HG02642 (cell line): ENCODE measurements around the gene NXN.
"Not testable (repeated sequence)": the region's sequence is repeated elsewhere in the genome, so short reads cannot be mapped to it uniquely, and the experiment has no call there.

Experiments used
- ATAC-seq: cut with Tn5 transposase; IDR thresholded peaks from one replicate; pipeline ENCODE4 v1.9.1; 2021; ENCODE audit warnings: mild to moderate bottlenecking; ENCODE audit not compliant: unreplicated experiment, poor library complexity

Gene NXN

GRCh38 chr17:848402-848801, 131.2 kb downstream of the NXN start:
- no peak for ATAC-seq

GRCh38 chr17:846901-847843, 132.4 kb downstream of the NXN start:
- ATAC-seq = no peak

DNA sequence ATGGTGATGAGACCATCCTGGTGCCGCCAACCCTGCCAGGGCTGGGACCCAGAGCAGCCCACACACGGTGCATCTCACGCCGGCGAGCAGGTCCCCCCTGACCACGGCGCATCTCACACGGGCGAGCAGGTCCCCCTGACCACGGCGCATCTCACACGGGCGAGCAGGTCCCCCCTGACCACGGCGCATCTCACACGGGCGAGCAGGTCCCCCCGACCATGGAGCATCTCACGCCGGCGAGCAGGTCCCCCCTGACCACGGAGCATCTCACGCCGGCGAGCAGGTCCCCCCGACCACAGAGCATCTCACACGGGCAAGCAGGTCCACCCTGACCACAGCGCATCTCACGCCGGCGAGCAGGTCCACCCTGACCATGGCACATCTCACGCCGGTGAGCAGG, 138.3 kb downstream of the NXN start:
- no peak for ATAC-seq

DNA sequence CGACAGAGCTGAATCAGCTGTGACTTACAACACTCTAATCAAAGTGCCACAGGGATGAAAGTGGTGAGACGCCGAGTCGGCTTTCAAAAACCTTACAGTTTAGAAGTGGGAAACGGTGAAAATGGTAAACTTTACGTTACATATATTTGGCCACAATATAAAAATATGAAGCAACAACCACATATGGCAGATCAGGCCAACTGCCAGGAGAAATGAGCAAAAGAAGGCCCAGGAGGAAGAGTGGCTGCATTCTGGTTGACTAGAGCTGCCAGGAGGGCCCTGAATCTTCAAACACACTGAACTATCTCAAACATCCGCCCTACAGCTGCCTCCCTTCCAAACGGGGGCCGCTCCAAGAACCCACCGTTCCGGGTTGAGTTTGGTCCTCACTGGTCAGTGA, 141.1 kb downstream of the NXN start:
- ATAC-seq = no peak

GRCh38 chr17:836151-836550, 143.4 kb downstream of the NXN start:
- no peak for ATAC-seq

GRCh38 chr17:835721-836120, 143.9 kb downstream of the NXN start:
- not testable (repeated sequence) for ATAC-seq

DNA sequence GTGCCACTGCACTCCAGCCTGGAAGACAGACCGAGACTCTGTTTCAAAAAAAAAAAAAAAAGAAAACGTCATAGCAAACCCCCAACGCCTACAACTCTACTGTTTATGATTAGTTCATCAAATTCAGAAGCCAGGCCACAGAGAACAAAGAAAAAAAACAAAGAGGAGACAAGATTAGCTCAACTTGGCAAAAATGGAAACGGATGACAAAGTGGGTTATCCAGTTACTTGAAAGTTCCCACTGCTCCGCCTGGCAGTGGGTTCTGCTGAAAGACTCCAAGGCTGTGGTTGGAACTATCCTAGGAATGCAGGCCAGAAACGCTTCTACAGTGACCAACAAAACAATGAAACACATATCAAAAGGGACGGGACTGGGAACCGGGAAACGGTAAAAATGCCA, 144.3 kb downstream of the NXN start:
- no peak for ATAC-seq

- no peak for ATAC-seq
Measured at GRCh38 chr17:834136-834535, 145.4 kb downstream of the NXN start.

DNA sequence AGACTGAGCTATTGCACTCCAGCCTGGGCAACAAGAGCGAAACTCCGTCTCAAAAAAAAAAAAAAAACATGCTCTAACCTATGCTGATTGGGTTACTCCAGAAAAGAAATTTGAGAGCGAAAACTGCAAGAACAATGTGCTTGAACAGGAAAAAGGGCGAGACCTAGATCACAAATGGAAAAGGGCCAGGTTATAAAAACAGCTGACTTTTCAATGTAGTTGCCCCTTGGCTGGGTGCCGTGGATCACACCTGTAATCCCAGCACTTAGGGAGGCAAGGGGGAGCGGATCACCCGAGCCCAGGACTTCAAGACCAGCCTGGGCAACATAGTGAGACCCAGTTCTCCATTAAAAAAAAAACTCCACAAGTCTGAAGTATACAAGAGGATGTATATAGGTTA, 148.6 kb downstream of the NXN start:
- ATAC-seq = no peak

GRCh38 chr17:830381-830780, 149.2 kb downstream of the NXN start:
- no peak for ATAC-seq

DNA sequence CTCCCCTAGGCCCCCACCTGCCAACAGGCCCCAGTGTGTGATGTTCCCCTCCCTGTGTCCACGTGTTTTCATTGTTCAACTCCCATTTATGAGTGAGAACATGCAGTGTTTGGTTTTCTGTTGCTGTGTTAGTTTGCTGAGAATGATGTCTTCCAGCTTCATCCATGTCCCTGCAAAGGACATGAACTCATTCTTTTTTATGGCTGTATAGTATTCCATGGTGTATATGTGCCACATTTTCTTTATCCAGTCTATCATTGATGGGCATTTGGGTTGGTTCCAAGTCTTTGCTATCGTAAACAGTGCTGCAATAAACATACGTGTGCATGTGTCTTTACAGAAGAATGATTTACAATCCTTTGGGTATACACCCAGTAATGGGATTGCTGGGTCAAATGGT, 150.0 kb downstream of the NXN start:
- ATAC-seq = not testable (repeated sequence)

GRCh38 chr17:828761-829160, 150.8 kb downstream of the NXN start:
- no peak for ATAC-seq

GRCh38 chr17:826778-827177, 152.8 kb downstream of the NXN start:
- ATAC-seq = no peak

DNA sequence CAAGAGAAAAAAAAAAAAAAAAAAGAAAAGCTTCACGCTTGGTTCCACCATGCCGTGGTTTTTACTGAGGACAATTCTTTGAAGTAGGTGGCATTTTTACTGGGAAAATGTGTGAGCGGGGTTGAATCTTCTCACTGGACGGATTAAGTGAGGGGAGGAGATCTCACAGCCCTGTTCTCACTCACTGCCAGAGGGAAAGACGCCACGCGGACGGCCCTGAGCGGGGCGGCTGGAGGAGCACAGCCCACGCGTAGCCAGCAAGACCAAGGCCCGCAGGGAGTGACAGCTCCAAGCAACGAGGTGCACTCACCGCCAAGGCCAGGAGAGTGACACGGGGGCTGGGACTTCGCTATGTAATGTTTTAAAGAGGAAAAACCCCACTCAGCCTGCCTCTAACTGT, 154.4 kb downstream of the NXN start:
- no peak for ATAC-seq

- no peak for ATAC-seq
Measured at GRCh38 chr17:824378-824777, 155.2 kb downstream of the NXN start.

DNA sequence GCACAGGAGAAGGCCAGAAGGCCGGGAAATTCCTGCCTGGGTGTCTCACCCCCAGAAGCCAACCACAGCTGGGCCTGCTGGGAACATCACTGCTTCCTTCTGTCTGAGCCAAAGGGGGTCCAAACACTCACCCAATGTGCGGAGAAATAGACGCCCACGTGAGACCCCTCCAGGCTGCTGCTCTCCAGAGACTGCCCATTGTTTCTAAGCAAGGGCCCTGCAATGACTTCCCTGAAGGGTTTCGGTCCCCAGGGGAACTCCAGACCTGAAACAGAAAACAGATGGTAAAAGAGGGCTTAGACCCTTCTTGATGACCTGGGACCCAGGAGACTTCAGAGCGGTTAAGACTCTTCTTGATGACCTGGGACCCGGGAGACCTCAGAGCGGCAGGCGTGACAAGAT, 156.1 kb downstream of the NXN start:
- no peak for ATAC-seq

DNA sequence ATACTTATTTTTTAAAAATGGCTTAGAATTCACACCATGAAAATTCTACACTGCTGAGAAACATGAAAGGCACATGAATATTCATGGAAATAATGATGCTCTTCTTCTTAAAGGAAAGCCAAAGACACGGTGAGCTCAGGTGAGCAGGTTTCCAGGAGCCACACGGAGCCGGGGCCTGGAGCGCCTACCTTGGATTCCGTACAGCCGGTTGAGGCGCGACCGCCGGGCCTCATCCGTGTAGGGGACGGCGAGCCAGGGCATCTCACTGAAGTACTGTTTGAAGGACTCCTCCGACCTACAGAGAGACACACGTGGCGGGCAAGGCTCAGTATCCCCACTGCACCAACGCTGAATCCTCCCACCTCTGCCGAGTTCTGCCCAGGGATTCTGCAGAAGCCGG, 160.3 kb downstream of the NXN start:
- no peak for ATAC-seq

DNA sequence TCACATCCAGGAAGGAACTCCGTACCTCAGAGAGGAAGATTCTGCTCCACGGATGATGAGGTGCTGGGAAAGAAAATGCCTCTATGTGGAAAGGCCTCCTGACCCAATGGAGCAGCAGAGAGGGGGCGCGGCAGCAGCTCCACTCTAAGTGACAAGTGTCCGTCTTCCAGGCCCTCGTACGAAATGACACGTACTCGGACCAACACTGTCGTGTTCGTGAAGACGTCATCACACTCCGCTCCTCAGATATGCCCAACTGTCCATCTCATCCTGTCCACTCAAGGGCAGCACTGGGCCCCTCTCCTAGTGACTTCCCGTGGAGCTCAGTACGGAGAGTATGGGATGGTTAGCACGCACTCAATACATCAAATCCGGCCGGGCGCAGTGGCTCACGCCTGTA, 165.2 kb downstream of the NXN start:
- ATAC-seq = no peak

DNA sequence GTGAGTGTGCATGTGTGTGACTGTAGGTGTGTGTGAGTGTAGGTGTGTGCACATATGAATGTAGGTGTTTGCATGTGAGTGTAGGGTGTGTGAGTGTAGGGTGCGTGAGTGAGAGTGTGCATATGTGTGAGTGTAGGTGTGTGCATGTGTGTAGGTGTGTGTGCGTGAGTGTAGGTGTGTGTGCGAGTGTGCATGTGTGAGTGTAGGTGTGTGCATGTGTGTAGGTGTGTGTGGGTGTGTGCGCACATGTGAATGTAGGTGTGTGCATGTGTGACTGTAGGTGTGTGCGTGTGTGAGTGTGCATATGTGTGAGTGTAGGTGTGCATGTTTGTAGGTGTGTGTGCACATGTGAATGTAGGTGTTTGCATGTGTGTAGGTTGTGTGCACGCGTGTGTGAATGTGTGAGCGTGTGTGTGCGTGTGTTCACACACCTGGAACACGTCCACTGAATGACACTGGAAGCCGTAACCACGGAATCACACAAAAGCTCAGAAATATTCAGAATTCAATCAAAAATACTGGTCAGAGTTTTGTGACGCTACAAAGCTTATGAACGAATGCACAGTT, 166.9 kb downstream of the NXN start:
- ATAC-seq = no peak

- ATAC-seq = no peak
Measured at GRCh38 chr17:811051-811784, 168.4 kb downstream of the NXN start.
